Placental pericyte (primary cell): Measurements from ENCODE around the gene TPRN. TPM values are rescaled to one million over a fixed set of nuclear protein-coding genes. Genes with fewer than 3 reads are reported as not detected.

Experiments used
- small RNA-seq: library from RNA; depleted of rRNA; stranded (forward); fragments of <200 nt; gene quantifications from one replicate; pipeline ENCODE3, GENCODE V24; 2012; ENCODE audit warnings: low replicate concordance
- total RNA-seq: library from RNA; depleted of rRNA; stranded (reverse); fragments of >200 nt; gene quantifications from 2 replicates; pipeline ENCODE4 v1.2.3, GENCODE V29; 2012

The TPRN gene, protein sequence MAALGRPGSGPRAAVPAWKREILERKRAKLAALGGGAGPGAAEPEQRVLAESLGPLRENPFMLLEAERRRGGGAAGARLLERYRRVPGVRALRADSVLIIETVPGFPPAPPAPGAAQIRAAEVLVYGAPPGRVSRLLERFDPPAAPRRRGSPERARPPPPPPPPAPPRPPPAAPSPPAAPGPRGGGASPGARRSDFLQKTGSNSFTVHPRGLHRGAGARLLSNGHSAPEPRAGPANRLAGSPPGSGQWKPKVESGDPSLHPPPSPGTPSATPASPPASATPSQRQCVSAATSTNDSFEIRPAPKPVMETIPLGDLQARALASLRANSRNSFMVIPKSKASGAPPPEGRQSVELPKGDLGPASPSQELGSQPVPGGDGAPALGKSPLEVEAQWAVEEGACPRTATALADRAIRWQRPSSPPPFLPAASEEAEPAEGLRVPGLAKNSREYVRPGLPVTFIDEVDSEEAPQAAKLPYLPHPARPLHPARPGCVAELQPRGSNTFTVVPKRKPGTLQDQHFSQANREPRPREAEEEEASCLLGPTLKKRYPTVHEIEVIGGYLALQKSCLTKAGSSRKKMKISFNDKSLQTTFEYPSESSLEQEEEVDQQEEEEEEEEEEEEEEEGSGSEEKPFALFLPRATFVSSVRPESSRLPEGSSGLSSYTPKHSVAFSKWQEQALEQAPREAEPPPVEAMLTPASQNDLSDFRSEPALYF
- 9.9 and 14.9 TPM in 2 replicates for total RNA-seq

DNA sequence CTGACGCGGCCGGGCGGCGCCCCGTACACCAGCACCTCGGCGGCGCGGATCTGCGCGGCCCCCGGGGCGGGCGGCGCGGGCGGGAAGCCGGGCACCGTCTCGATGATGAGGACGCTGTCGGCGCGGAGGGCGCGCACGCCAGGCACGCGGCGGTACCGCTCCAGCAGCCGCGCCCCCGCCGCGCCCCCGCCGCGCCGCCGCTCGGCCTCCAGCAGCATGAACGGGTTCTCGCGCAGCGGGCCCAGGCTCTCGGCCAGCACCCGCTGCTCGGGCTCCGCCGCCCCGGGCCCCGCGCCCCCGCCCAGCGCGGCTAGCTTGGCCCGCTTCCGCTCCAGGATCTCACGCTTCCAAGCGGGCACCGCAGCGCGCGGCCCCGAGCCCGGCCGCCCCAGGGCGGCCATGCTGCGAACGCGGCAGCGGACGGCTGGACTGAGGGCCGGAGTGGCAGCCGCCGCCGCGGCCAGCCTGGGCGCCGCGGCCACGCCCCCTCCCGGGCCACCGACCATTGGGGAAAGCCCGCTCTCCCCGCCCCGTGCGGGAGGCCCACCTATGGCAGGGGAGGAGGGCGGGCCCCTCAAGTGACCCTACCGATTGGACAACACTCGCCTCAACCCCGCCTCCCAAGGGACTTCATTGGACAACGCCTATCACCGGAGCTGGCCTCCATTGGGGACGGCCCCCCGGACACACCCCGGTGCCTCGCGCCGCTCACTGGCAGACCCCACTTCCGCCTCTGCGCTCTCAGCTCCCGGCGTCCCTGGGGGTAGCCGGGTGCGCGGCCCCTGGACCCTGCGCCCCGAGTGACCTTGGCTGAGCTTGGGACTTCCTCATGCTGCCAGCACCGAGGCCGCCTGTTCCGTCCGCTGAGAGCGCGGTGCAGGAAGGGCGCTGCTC is at the start of gene TPRN:
TPRN (minus strand) TSS at position 431 of the 894 bp plus-strand sequence; CDS start at position 401, 30 bp downstream.

DNA sequence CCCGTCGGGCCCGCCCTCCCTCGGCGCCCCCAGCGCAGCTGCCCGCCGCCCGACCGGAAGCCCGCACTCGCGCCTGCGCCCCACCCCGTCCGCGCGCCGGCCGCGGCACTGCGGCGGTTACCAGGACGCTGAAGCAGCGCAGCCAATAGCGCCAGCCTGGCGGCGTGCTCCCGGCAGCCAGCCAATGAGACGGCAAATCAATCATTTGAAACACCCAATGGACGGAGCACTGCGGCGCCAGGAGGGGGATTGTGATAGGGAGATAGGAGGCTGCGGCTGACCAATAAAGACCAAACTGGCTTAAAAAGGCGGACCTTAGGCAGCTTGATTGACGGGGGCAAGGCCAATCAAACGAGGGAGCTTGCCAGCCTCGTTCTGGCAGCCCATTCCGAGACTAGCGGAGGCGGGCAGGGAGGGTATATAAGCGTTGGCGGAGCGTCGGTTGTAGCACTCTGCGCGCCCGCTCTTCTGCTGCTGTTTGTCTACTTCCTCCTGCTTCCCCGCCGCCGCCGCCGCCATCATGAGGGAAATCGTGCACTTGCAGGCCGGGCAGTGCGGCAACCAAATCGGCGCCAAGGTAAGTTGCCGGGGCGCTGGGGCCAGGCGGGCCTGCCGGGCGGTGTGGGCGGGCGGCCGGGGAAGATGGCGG is 40.4 kb upstream of the TPRN start, which contains the start of gene TUBB4B:
TUBB4B (plus strand) TSS at position 447 of the 649 bp plus-strand sequence; CDS start at position 521, 74 bp downstream.

DNA sequence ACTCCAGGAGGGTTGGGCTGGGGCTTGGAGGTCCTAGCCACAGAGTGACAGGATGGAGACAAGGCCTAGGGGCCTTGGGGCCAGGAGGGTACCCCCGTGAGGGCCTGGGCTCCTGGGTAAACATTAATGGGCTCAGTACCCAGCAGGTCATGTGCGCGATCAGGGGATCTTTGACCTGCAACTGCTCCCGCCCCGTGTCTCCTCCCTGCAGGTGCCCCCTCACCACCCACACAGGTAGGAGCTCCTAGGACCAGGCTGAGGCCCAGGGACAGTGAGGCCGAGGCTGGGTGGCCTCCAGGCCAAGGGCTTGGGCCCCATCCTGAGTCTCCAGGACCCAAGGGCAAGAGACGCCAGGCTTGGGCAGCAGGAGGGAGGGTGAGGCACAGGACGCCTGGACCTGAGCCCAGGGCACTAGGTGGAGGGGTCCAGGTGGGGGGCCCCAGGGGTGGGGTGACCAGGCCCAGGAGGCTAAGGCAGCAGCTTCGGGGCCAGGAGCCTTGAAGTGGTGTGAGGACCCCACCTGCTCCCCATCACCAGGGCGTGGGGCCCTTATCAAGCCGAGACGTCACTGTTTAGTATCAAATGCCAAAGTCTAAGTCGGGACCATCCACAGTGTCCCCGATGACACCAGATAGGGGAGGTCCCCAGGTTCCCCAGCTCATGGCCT is 30.3 kb upstream of the TPRN start, which contains the start of gene SLC34A3:
SLC34A3 (plus strand) TSS at position 197 of the 667 bp plus-strand sequence. CDS start 802 bp downstream, outside the sequence.

DNA sequence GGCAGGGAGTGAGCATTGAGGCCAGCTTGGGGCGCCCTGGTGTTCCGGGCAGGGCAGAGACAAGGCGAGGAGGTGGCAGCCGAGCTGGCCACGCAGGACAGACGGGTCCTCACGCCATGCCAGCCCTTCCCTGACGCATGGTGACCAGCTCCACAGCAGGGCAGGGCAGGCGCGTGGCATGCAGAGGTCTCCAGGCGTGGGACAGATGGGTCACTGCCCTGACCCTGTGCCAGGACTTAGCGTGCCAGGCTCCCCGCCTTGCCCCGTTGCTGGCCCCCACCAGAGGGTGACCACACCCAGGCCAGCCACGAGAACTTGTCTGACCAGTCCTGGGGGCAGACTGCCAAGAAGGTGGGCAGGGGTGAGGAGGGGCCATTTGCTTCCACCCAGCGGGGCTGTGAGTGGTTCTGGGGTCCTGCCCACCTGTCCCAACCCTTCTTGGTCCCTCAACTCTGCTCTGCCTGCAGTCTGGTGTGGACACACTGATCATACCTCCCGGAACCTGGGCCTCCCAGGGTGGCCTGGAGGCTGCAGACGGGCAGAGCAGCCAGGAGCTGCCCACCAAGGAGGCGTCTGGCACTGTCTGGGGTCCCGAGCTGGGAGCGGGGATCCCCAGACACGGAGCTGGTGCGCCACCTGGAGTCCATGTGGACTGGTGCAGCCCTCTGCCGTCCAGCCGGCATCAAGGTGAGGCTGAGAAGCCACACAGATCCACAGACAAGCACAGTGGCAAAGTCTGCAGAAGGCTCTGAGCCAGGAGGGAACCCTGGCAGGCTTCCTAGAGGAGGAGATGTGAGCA is 26.7 kb upstream of the TPRN start, which contains the start of gene RNF224:
RNF224 (plus strand) TSS at position 449 of the 799 bp plus-strand sequence. CDS start 834 bp downstream, outside the sequence.

DNA sequence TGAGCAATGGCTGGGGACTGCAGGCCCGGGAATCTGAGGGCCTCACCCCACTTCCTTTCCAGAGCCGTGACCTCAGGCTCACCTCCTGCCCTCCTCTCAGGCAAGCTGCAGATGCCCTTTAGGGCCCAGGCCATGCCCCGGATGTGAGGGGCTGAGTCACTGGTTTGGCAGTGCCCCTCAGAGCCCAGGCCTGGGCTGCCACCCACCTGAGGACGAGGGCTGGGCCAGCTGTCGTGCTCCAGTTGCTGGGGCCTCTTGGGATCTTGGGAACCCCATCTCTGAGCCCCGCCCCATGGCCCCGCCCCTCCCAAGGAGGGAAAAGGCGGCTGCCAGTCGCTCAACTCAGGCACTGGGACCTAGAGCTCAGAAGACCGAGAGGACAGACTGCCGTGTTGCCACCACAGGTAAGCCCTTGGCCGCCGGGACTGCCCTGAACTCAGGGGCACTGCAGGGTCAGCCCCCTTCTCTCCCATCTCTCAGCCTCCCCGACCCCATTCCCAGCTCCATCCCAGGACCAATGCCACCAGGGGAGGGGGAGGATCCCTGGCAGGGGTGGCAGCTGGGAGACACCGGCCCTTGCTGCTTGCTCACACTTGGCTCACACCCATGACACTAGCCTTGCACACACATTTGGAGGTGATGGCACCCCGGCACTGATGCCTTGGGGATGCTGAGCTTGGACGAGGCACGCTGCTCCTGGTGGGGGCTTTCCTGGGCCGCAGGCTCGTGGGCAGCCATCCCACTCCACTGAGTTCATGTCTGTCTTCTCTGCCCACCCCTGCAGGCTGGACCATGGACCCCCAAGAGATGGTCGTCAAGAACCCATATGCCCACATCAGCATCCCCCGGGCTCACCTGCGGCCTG is 24.5 kb upstream of the TPRN start, which contains the start of gene CYSRT1:
CYSRT1 (plus strand) TSS at position 345 of the 865 bp plus-strand sequence; CDS start at position 793, 448 bp downstream.

DNA sequence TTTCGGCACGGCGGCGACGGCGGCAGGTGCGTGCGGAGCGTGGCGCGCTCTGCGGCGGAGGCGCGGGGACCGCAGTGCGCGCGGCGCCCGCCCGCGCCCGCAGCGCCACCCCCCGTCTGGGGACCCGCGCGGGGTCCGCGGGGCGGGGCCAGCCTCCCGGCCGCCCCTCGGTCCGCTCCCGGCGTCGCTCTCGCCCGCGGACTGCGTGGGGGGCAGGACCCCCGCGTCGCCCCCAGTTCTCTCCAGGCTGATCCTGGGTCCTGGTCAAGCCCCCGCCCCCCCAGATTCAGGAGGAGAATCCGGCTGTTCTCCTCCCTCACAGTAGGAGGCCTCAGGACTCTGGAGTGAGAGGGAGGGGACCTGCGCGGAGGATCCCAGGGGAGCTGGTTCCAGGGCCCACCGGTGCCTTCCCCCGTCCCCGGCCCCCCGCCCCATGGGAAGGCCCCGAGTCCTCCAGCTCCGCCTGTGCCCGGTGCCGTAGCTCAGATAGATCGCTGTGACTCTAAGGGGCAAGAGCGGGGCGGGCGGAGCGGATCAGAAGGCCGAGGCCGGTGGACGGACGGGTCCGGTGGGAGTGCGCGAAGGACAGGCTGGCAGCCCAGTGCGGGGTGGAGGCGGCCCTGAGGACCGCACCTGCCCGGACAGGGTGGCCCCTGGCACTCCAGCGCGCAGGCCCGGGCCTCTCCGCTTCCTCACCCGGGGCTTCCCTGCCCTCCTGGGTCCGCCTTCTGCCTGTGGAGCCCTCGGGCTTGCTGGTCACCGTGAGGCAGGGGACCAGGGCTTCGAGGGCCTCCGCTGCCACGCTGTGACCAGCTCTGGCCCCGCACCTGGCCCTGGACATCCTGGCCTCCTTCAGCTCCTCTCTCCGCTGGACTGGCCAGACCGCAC is 21.9 kb upstream of the TPRN start, which contains the start of gene RNF208:
RNF208 (minus strand) TSS at position 51 of the 888 bp plus-strand sequence. CDS start 1,028 bp downstream, outside the sequence.

DNA sequence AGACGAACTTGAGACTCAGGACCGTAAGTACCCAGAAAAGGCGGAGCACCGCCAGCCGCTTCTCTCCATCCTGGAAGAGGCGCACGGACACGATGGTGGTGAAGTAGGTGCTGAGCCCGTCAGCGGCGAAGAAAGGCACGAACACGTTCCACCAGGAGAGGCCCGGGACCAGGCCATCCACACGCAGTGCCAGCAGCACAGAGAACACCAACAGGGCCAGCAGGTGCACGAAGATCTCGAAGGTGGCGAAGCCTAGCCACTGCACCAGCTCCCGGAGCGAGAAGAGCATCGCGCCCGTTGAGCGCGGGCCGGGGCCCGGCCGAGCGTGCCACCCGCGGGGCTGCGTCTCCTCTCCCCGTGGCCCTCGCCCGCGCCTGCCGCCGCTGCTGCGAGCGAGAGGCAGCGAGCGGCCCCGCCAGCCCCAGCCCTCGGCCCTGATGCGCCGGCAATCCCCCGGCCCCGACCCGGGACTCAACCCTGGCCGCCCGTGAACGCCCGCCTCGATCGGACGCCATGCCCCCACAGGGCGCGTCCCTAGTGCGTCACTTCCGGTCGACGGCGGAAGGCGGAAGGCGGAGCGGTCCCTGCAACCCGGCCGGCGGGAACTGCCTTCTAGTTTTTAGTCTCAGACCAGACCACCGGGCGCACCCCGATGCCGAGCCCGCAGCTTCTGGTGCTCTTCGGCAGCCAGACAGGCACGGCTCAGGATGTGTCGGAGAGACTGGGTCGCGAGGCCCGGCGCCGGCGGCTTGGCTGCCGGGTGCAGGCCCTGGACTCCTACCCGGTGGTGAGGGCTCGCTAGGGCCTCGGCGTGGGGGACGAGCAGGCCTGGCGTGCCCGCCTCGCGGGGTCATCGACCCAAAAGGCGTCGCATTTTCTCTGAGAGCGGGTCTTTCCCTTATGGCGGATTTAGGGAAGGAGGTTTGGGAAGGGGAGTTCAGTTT is 4.9 kb upstream of the TPRN start, which contains the start of the genes NDOR1 and TMEM203:
NDOR1 (plus strand) TSS at position 575 of the 944 bp plus-strand sequence; CDS start at position 653, 78 bp downstream.
TMEM203 (minus strand) TSS at position 523 of the 944 bp plus-strand sequence; CDS start at position 289, 234 bp downstream.

DNA sequence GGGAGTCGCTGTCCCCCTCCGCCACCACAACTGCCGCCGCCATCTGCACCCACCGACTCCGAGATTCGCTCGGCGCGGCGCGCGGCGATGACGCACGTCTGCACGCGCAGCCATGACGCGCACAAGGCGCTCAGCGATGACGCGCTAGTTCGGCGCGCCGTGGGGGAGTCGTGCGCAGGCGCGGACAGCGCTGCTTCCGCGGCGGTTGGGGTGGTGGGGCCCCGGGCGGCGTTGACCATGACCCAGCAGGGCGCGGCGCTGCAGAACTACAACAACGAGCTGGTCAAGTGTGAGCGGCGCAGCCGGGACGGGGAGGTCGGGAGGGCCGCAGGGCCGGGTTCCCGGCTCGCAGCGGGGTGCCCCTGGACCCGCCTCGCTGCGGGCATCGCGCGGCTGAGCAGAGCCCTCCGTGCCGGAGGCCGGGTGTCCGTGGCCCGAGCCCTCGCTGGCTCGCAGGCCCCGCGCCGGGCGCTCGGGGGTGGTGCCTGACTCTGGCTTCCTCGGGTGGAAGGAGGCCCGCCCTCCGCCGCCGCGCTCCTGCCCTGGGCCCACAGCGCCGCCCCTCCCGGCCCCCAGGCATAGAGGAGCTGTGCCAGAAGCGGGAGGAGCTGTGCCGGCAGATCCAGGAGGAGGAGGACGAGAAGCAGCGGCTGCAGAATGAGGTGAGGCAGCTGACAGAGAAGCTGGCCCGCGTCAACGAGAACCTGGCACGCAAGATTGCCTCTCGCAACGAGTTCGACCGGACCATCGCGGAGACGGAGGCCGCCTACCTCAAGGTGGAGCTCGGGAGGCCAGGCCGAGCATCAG is 11.8 kb downstream of the TPRN start, which contains the start of the genes ANAPC2 and SSNA1:
ANAPC2 (minus strand) TSS at position 71 of the 807 bp plus-strand sequence; CDS start at position 43, 28 bp downstream.
SSNA1 (plus strand) TSS at position 187 of the 807 bp plus-strand sequence; CDS start at position 238, 51 bp downstream.

DNA sequence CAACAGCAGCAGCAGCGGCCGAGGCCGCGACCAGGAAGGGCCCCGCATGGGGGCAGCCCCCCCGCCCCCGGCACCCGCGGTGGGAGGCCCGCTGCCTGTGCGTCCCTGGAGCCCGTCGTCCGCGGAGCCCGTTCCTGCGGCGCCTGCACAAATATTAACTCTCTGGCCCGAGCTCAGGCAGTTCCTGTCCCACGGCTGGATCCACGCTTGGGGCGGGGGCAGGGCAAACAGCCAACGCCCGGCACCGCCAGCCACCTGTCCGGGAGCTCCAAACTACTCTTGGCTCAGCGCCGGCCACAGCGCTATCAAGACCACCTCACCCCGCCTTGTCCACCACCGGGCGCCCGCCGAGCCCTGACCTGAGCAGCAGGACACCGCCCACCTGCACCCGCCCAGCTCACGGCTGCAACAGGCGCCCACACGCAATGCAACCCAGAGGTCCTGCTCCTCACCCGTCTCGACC is 30.6 kb downstream of the TPRN start, which contains the start of gene LRRC26:
LRRC26 (minus strand) TSS at position 156 of the 463 bp plus-strand sequence; CDS start at position 48, 108 bp downstream.

Small RNAs within 50 kb of the gene (small RNA-seq; reads per million reads assigned to genes)
- gene MIR3621, result not detected

Other genes with a start within 250 kb of the TPRN start
- gene LCN12, start 248.5 kb downstream of the TPRN start, total RNA-seq, result 0.88 TPM in 1 of 2 replicates, not detected in the other
- 4.2 and 78.6 TPM in 2 replicates for gene PTGDS, start 223.2 kb downstream of the TPRN start, total RNA-seq
- 0.14 and 9.8 TPM in 2 replicates for gene LCNL1, start 217.7 kb downstream of the TPRN start, total RNA-seq
- gene PAXX, start 208.3 kb downstream of the TPRN start, total RNA-seq, result 12.0 and 13.9 TPM in 2 replicates
- 4.3 and 12.7 TPM in 2 replicates for gene CLIC3, start 204.2 kb downstream of the TPRN start, total RNA-seq
- 18.8 and 18.9 TPM in 2 replicates for gene ABCA2, start 172.5 kb downstream of the TPRN start, total RNA-seq
- not detected in 2 replicates for gene FUT7, start 168.7 kb downstream of the TPRN start, total RNA-seq
- 16.0 and 21.0 TPM in 2 replicates for gene NPDC1, start 154.6 kb downstream of the TPRN start, total RNA-seq
- not detected in 2 replicates for gene ENTPD2, start 146.7 kb downstream of the TPRN start, total RNA-seq
- gene SAPCD2, start 130.2 kb downstream of the TPRN start, total RNA-seq, result 0.22 and 15.9 TPM in 2 replicates
- 28.2 and 29.1 TPM in 2 replicates for gene UAP1L1, start 123.2 kb downstream of the TPRN start, total RNA-seq
- gene MAN1B1, start 113.8 kb downstream of the TPRN start, total RNA-seq, result 68.1 and 103 TPM in 2 replicates
- 58.1 and 86.7 TPM in 2 replicates for gene DPP7, start 86.0 kb downstream of the TPRN start, total RNA-seq
- gene GRIN1, start 61.6 kb downstream of the TPRN start, total RNA-seq, result 0.29 TPM in 1 of 2 replicates, not detected in the other
- gene LRRC26, start 30.7 kb downstream of the TPRN start, total RNA-seq, result not detected in 2 replicates
- not detected in 2 replicates for gene TMEM210, start 28.7 kb downstream of the TPRN start, total RNA-seq
- gene ANAPC2, start 12.2 kb downstream of the TPRN start, total RNA-seq, result 30.4 and 32.4 TPM in 2 replicates
- gene SSNA1, start 12.1 kb downstream of the TPRN start, total RNA-seq, result 75.5 and 82.3 TPM in 2 replicates
- 28.9 and 41.4 TPM in 2 replicates for gene TMEM203, start 4.9 kb upstream of the TPRN start, total RNA-seq
- 10.1 and 15.3 TPM in 2 replicates for gene NDOR1, start 5.0 kb upstream of the TPRN start, total RNA-seq
- gene RNF208, start 21.5 kb upstream of the TPRN start, total RNA-seq, result 0.22 and 0.43 TPM in 2 replicates
- gene CYSRT1, start 24.4 kb upstream of the TPRN start, total RNA-seq, result 0.14 and 0.66 TPM in 2 replicates
- not detected in 2 replicates for gene RNF224, start 26.8 kb upstream of the TPRN start, total RNA-seq
- not detected in 2 replicates for gene SLC34A3, start 30.2 kb upstream of the TPRN start, total RNA-seq
- gene TUBB4B, start 40.5 kb upstream of the TPRN start, total RNA-seq, result 93.4 and 509 TPM in 2 replicates
- not detected in 2 replicates for gene STPG3, start 50.5 kb upstream of the TPRN start, total RNA-seq
- gene NELFB, start 54.6 kb upstream of the TPRN start, total RNA-seq, result 44.2 and 74.0 TPM in 2 replicates
- gene TOR4A, start 77.0 kb upstream of the TPRN start, total RNA-seq, result 48.1 and 108 TPM in 2 replicates
- 0.43 TPM in 1 of 2 replicates, not detected in the other for gene NRARP, start 101.5 kb upstream of the TPRN start, total RNA-seq
- 5.4 and 8.3 TPM in 2 replicates for gene EXD3, start 222.4 kb upstream of the TPRN start, total RNA-seq
- gene NOXA1, start 222.7 kb upstream of the TPRN start, total RNA-seq, result 0.14 and 0.66 TPM in 2 replicates
- not detected in 2 replicates for gene ENTPD8, start 240.6 kb upstream of the TPRN start, total RNA-seq